Superior temporal gyrus (tissue), 1 donor: ENCODE results near the gene HDGF.

ENCODE experiments used
- DNase-seq: peaks from one replicate; pipeline ENCODE4 v3.0.0-alpha.2; 2016; ENCODE audit errors: extremely low spot score

The HDGF gene

DNA sequence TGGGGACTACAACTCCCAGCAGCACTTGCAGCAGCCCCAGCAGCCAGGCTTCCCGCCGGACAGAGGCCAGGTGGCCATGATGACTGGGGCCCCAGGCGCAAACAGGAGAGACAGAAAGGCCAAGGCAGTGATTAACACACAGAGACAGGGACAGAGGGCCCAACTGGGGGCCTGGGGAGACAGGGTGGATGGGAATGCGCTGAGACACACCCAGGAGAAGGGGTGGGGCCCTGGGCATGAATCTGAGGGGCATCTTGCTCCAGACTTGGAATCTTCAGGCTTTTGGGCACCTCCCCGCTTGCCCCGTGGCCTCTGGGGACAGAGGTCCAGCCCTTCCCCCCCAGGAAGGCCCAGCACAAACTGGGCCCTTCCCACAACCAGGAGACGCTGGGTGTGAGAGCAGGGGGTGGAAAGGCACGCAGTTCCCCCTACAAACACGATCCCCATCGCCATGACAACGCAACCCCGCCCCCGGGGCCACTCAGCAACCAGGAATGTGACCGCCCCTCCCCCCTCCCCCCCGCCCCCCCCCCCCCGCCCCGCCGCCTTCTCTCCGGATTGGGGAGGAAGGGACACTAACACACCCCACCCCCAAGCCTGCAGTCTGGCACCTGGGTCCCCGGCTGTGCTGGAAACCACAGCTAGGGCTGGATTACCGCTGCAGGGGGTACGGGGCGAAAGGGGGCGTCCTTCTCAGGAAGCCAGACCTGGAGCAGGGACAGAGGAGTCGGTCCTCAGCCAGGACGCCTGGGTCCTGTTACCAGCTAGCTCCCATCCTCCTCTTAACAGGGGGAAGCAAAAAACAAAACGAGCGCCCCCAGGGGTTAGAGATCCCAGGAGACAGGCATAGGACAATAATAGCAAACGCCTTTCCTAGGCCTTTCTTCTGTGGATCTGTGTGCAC, 4.5 kb downstream of the HDGF start:
- DNase-seq = peak; percentile 85

GRCh38 chr1:156746406-156746727, 5.1 kb downstream of the HDGF start:
- DNase-seq = no peak

DNA sequence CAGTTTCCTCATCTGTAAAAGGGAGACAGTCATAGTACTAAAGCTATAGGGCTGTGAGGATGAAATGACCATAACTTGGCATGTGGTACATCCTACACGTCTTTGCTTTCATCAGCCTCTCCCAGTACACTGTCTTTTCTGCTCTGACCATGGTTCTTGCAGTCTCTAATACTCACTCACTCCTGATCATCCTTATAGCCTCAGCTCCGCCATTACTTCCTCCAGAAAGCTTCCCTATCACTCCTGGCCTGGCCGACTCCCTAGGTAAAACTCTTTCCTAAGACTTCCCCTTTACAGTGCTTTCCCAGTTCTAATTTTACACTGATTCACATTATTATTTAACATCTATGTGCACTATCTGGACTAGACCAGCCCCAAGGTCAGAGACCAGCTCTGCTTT, 5.6 kb downstream of the HDGF start:
- DNase-seq = no peak

- no peak for DNase-seq
Measured at GRCh38 chr1:156744786-156745419, 6.6 kb downstream of the HDGF start.

DNA sequence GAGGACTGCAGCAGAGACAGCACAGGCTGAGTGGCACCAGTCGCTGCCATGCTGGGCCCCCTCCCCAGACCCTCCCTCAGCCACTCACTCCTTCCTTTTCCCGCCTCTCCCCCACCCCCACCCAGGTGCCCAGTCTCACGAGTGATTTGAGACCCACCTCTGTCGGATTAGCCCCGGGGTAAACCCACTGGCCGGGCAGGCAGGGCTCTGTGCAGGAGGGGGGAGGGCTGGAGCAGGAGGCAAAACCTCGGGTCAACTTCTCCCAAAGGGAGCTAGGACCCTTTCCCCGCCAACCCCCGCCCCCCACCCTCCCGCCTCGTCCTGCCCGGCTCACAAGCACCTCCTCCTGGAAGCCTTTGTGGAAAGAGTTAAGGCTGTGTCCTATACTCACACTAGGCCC, 7.1 kb downstream of the HDGF start:
- DNase-seq = no peak

DNA sequence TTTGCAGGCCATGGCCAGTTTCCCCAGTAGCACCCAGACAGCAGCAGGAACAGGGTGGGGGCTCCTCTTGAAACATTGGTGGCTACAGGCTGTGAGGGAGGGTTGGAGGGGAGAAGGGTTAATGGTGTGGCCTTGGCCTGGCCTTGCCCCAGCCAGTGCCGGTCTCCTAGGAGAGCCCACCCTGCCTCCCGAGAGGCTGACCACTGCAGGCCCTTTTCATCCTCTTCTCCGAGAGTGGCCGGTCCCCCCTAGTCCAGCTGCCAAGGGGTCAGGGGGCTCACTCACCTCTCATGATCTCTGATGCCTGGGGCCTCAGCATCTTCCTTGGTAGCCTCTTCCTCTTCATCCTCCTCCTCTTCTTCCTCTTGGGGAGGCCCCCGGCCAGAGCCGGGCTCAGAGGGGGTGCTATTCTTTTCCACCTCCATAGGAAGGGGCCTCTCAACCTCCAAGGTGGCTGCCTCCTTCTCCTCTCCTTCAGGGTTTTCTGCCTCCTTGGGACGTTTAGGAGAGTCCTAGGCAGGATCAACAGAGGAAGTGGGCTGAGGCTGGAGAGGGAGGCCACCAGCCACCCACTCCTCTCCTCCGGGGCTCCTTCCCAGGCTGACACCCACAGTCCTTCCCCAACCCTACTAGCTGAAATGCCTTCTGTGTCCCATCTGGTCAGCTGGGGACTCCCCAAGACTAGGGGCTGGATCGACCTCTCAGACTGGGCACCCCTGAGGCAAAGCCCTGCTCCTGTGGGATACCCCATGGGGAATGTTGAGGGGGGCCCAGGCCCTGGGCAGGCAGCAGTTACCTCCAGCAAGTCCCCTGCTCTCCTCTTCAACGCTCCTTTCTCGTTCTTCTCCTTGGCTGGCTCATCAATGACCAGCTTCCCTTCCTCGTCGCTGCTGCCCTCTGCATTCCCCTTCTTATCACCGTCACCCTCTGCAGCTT, 7.8 kb downstream of the HDGF start:
- no peak for DNase-seq

GRCh38 chr1:156742801-156743200, 8.7 kb downstream of the HDGF start:
- DNase-seq = no peak

- DNase-seq = no peak
Measured at GRCh38 chr1:156742017-156742416, 9.5 kb downstream of the HDGF start.

DNA sequence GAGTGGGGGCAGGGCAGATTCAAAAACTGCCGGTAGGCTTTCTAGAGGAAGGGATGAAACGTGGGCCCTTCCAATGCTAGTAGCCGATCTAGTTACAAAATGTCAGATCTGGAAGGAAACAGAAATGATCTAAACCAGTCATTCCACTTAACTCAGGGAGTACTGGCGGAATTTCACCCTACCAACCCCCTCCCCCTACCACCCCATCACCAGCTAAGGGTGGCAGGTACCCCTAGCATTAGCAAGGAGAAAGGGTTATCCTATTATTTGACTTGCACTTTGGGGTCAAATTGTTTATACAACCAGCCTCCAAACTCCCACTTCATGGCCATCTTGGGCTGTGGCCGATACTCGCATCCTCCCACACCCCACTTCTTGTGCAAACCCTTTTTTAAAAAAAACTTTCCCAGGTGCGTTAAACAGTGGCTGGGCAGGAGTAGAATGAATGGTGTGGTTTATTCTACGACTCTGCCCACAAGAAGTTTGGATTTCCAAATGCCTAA, 9.9 kb downstream of the HDGF start:
- DNase-seq = no peak

- DNase-seq = peak; percentile 100
Measured at GRCh38 chr1:156740741-156741480, 10.6 kb downstream of the HDGF start, which contains the start of gene MRPL24. Gene MRPL24 (minus strand): TSS chr1:156741088. CDS start chr1:156738704, 2,384 bp downstream.

GRCh38 chr1:156740237-156740740, 11.2 kb downstream of the HDGF start:
- DNase-seq = peak; percentile 16

DNA sequence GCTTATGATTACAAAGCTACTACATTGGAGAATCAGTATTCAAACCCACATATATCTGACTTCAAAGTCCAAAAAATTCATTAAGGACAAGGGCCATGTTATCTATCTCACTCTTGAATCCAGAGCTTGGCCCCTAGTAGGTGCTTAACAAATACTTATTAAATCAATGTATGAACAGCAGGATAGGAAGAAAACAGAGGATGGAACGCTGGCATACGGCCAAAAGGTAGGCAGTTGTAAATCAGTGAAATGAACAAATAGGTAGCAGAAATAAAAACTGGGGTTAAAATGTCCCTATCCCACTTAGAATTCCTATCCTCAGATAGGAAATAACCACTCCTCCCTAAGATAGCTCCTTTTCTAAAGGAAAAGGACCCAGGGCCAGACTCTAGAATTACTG, 12.6 kb downstream of the HDGF start:
- DNase-seq = no peak

GRCh38 chr1:156738407-156738806, 13.1 kb downstream of the HDGF start:
- no peak for DNase-seq

DNA sequence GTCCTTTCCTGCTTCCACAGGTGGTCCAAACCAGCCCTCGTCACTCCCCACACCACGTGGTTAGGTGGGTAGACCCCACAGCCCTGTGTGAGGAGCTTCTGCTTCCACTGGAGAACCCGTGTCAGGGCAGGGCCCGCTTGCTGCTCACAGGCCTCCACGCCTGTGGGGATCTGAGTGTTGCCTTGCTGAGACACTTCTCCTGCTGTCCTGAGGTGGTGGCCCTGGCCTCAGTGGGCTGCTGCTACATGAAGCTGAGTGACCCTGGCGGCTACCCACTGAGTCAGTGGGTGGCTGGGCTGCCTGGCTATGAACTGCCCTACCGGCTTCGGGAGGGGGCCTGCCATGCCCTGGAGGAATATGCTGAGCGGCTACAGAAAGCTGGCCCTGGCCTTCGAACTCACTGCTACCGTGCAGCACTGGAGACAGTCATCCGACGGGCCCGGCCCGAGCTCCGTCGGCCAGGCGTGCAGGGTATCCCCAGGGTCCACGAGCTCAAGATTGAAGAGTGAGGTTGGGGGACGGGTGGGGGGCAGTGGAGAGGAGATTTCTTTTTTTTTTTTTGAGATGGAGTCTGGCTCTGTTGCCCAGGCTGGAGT, 17.4 kb downstream of the HDGF start:
- no peak for DNase-seq

GRCh38 chr1:156728599-156729462, 22.6 kb downstream of the HDGF start, which contains the start of gene ISG20L2:
Gene ISG20L2 (minus strand): TSS chr1:156728766. CDS start chr1:156727652, 1,114 bp downstream.
- peak; percentile 96 for DNase-seq

DNA sequence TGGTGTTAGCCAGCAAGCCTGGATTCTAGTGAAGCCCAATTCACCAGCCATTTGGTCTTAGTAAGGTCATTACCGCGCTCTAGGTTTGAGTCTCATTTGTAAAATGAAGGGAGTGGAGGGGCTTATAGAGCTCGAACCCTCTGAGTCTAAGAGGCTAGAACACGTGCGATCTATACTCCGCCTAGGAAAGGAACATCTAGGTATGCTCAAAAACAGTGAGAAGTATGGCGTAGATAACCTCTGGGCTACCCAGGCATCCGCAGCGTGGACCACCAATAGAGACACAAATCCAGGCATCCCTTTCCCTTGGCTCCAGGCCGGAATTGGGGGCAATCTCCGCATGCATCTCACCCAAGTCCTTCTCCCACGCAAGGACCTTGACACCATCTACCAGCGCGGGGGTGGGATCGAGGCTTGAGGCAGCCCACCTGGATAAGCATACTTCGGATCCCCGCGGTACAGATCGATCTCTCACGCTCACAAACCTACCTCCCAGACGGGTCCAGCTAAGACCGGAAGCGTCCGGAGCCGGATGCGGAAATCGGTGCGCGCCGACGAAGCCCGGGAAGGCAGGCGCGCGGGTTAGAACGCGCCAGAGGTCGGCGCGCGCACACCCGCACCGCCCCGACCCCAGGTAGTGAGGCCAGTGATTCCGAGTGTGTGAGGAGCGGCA, 23.4 kb downstream of the HDGF start, which contains the start of gene METTL25B:
Gene METTL25B (plus strand): TSS at position 544 of the 673 bp plus-strand sequence. CDS start 636 bp downstream, outside the sequence.
- DNase-seq = peak; percentile 81

GRCh38 chr1:156727492-156727891, 24.0 kb downstream of the HDGF start:
- no peak for DNase-seq

- DNase-seq = no peak
Measured at GRCh38 chr1:156726549-156727226, 24.8 kb downstream of the HDGF start.
